Ovary (tissue), 3 donors: Measurements from ENCODE around the gene PDP2.
"Not testable (repeated sequence)": the region's sequence is repeated elsewhere in the genome, so short reads cannot be mapped to it uniquely, and the experiment has no call there.

ENCODE experiments used
- CTCF ChIP-seq, 3 donors: fragments of 450-650 bp in 2 of 3; fragments of 200-600 bp in 1 of 3; IDR thresholded peaks; one replicate each; pipeline versions ENCODE4 v1.5.1 to v1.8.0; 2016 to 2022; ENCODE audit warnings: antibody characterized with exemption in 3 of 3, mild to moderate bottlenecking in 1 of 3
- POLR2A ChIP-seq: fragments of 450-650 bp; IDR thresholded peaks from one replicate; pipeline ENCODE4 v1.6.1; 2017; ENCODE audit warnings: antibody characterized with exemption, mild to moderate bottlenecking, moderate library complexity
- donor health status: DM: no; HTN: no; CAD: no.

- not testable (repeated sequence) for TF ChIP-seq CTCF (IDR thresholded peaks at IDR 0.05); POLR2A
These were observed 16.4 kb downstream of the PDP2 start for GRCh38 chr16:66896682-66897081.
